IMR-90 (cell line): ENCODE data around the gene SEC16B.

Source experiments
- CEBPB ChIP-seq: IDR thresholded peaks from 2 replicates; pipeline ENCODE4 v1.6.1; 2012; ENCODE audit warnings: low read depth, low read length, improper control_type of control experiment
- CHD1 ChIP-seq: IDR thresholded peaks from 2 replicates; pipeline ENCODE4 v1.6.1; 2012; ENCODE audit warnings: low read depth, low read length, improper control_type of control experiment
- CTCF ChIP-seq: conservative IDR thresholded peaks from 2 replicates; pipeline ENCODE4 v1.5.1; 2012; ENCODE audit warnings: mild to moderate bottlenecking, low read depth, low read length, improper control_type of control experiment
- ELK1 ChIP-seq: fragments of 150-350 bp; IDR thresholded peaks from 2 replicates; pipeline ENCODE4 v1.6.1; 2016; ENCODE audit warnings: low read depth, mild to moderate bottlenecking, low read length, moderate library complexity, borderline replicate concordance
- MXI1 ChIP-seq: IDR thresholded peaks from 2 replicates; pipeline ENCODE4 v1.6.1; 2012; ENCODE audit warnings: low read depth, mild to moderate bottlenecking, low read length, moderate library complexity, borderline replicate concordance
- NFE2L2 ChIP-seq: fragments of 150-350 bp; IDR thresholded peaks from 2 replicates; pipeline ENCODE4 v1.6.1; 2016; ENCODE audit warnings: low read depth, mild to moderate bottlenecking, low read length
- POLR2A ChIP-seq: IDR thresholded peaks from 2 replicates; pipeline ENCODE4 v1.6.1; 2012; ENCODE audit warnings: mild to moderate bottlenecking, low read depth, low read length
- RCOR1 ChIP-seq: IDR thresholded peaks from 2 replicates; pipeline ENCODE4 v1.6.1; 2012; ENCODE audit warnings: mild to moderate bottlenecking, low read length, improper control_type of control experiment; ENCODE audit not compliant: insufficient replicate concordance
- RFX5 ChIP-seq: IDR thresholded peaks from 2 replicates; pipeline ENCODE4 v1.8.0; 2012; ENCODE audit warnings: low read depth, mild to moderate bottlenecking, low read length, moderate library complexity
- SMC3 ChIP-seq: fragments of 150-350 bp; IDR thresholded peaks from 2 replicates; pipeline ENCODE4 v1.6.1; 2016; ENCODE audit warnings: low read depth, mild to moderate bottlenecking, antibody characterized with exemption, low read length, moderate library complexity

GRCh38 chr1:177897281-177897997 is 72.4 kb downstream of the SEC16B start:
- no peak for TF ChIP-seq CTCF
- TF ChIP-seq POLR2A, result no peak
- TF ChIP-seq RCOR1, result no peak
- no peak for TF ChIP-seq RFX5
- TF ChIP-seq MXI1, result no peak
- no peak for TF ChIP-seq CEBPB
- no peak for TF ChIP-seq ELK1
- no peak for TF ChIP-seq NFE2L2
- TF ChIP-seq CHD1, result no peak
- TF ChIP-seq SMC3, result no peak
